ENCODE results near the gene C12orf60.

The C12orf60 gene

GRCh38 chr12:14781563-14781962, 21.9 kb upstream of the C12orf60 start:
- Histone ChIP-seq H3K4me3 (IDR thresholded peaks at IDR 0.05; ENCODE audit: insufficient read depth, low read depth, low read length) (no peak overlapping the region), H3K4me2 (no peak overlapping the region), H3K4me1 (ENCODE audit: low read depth, poor library complexity, severe bottlenecking) (no peaks in the 10 kb centered on the region), H2AFZ (ENCODE audit: low read depth) (no peak overlapping the region), H3K27me3 (ENCODE audit: insufficient read depth, low read depth) (no peaks in the 10 kb centered on the region), H3K36me3 (ENCODE audit: insufficient read depth) (peaks cover 5% of the 10 kb centered on the region; the same call in 1 of the 2 replicates), H4K20me1 (ENCODE audit: insufficient read depth) (no peaks in the 10 kb centered on the region), H3K9ac (no peak overlapping the region), H3K79me2 (ENCODE audit: insufficient read depth, low read depth) (no peaks in the 10 kb centered on the region), H3K27ac (no peak overlapping the region)
- no peak for TF ChIP-seq CTCF (conservative IDR thresholded peaks at IDR 0.05; ENCODE audit: low read depth, low read length)

- Histone ChIP-seq H3K9ac (no peak overlapping the region), H3K27ac (no peak overlapping the region), H3K79me2 (ENCODE audit: insufficient read depth, low read depth) (no peaks in the 10 kb centered on the region), H2AFZ (ENCODE audit: low read depth) (no peak overlapping the region), H3K36me3 (ENCODE audit: insufficient read depth) (peaks cover 7% of the 10 kb centered on the region; the same call in 1 of the 2 replicates), H3K4me1 (ENCODE audit: low read depth, poor library complexity, severe bottlenecking) (no peaks in the 10 kb centered on the region), H4K20me1 (ENCODE audit: insufficient read depth) (no peaks in the 10 kb centered on the region), H3K27me3 (ENCODE audit: insufficient read depth, low read depth) (no peaks in the 10 kb centered on the region), H3K4me2 (no peak overlapping the region), H3K4me3 (IDR thresholded peaks at IDR 0.05; ENCODE audit: insufficient read depth, low read depth, low read length) (no peak overlapping the region)
- TF ChIP-seq CTCF (conservative IDR thresholded peaks at IDR 0.05; ENCODE audit: low read depth, low read length), result no peak
Measured at GRCh38 chr12:14782756-14783155, 20.7 kb upstream of the C12orf60 start.

GRCh38 chr12:14784471-14784870, 19.0 kb upstream of the C12orf60 start:
- H4K20me1 ChIP-seq (ENCODE audit: insufficient read depth), result no peaks in the 10 kb centered on the region
- no peak overlapping the region for H2AFZ ChIP-seq (ENCODE audit: low read depth)
- no peaks in the 10 kb centered on the region for H3K79me2 ChIP-seq (ENCODE audit: insufficient read depth, low read depth)
- peaks cover 14% of the 10 kb centered on the region; the same call in 1 of the 2 replicates for H3K36me3 ChIP-seq (ENCODE audit: insufficient read depth)
- H3K4me1 ChIP-seq (ENCODE audit: low read depth, poor library complexity, severe bottlenecking), result no peaks in the 10 kb centered on the region
- no peaks in the 10 kb centered on the region for H3K27me3 ChIP-seq (ENCODE audit: insufficient read depth, low read depth)
- H3K27ac ChIP-seq, result no peak overlapping the region
- H3K4me2 ChIP-seq, result no peak overlapping the region
- no peak overlapping the region for H3K9ac ChIP-seq
- no peak for TF ChIP-seq CTCF (conservative IDR thresholded peaks at IDR 0.05; ENCODE audit: low read depth, low read length)
- H3K4me3 ChIP-seq (IDR thresholded peaks at IDR 0.05; ENCODE audit: insufficient read depth, low read depth, low read length), result no peak overlapping the region

- Histone ChIP-seq H3K79me2 (ENCODE audit: insufficient read depth, low read depth) (no peaks in the 10 kb centered on the region), H3K27me3 (ENCODE audit: insufficient read depth, low read depth) (no peaks in the 10 kb centered on the region), H3K27ac (no peak overlapping the region), H2AFZ (ENCODE audit: low read depth) (no peak overlapping the region), H3K4me3 (IDR thresholded peaks at IDR 0.05; ENCODE audit: insufficient read depth, low read depth, low read length) (no peak overlapping the region), H4K20me1 (ENCODE audit: insufficient read depth) (no peaks in the 10 kb centered on the region), H3K9ac (no peak overlapping the region), H3K4me2 (no peak overlapping the region), H3K36me3 (ENCODE audit: insufficient read depth) (peaks cover 20% of the 10 kb centered on the region; the same call in 1 of the 2 replicates), H3K4me1 (ENCODE audit: low read depth, poor library complexity, severe bottlenecking) (no peaks in the 10 kb centered on the region)
- TF ChIP-seq CTCF (conservative IDR thresholded peaks at IDR 0.05; ENCODE audit: low read depth, low read length), result no peak
Measured at GRCh38 chr12:14785568-14785967, 17.9 kb upstream of the C12orf60 start.
